T-helper 17 cell (primary cell): ENCODE results near the gene NAMPT. TPM values are rescaled to one million over a fixed set of nuclear protein-coding genes. Genes with fewer than 3 reads are reported as not detected.
"Not testable (repeated sequence)": the region's sequence is repeated elsewhere in the genome, so short reads cannot be mapped to it uniquely, and the experiment has no call there.

Experiments
- ATAC-seq: fragments of 150-1000 bp; cut with Tn5 transposase; 2 replicates; pipeline ENCODE4 v1.10.0; 2021; ENCODE audit warnings: mild to moderate bottlenecking, moderate library complexity
- DNase-seq, 3 donors: peaks; one replicate each; pipeline versions ENCODE4 v3.0.0 to v3.0.0-alpha.2; 2020 to 2021
- H3K9me3 ChIP-seq: one replicate; pipeline ENCODE4 v1.7.0; 2013; ENCODE audit warnings: low read length, mild to moderate bottlenecking; ENCODE audit not compliant: control insufficient read depth, poor library complexity, severe bottlenecking
- H3K27ac Mint-ChIP-seq: one replicate; pipeline ENCODE4 v1.8.0; 2022; ENCODE audit warnings: mild to moderate bottlenecking, moderate library complexity, mixed read lengths
- H3K27me3 Mint-ChIP-seq: one replicate; pipeline ENCODE4 v1.8.0; 2022; ENCODE audit warnings: mixed read lengths
- H3K36me3 Mint-ChIP-seq: one replicate; pipeline ENCODE4 v1.8.0; 2022; ENCODE audit warnings: low read depth, mixed read lengths
- H3K4me1 Mint-ChIP-seq: one replicate; pipeline ENCODE4 v1.8.0; 2022; ENCODE audit warnings: mild to moderate bottlenecking, mixed read lengths
- H3K4me3 Mint-ChIP-seq: one replicate; pipeline ENCODE4 v1.8.0; 2022; ENCODE audit warnings: mild to moderate bottlenecking, moderate library complexity, mixed read lengths
- total RNA-seq, 4 donors: library from RNA in 2 of 4; stranded (reverse) in 2 of 4; gene quantifications; one replicate each; pipeline ENCODE4 v1.2.3 and lab custom pipeline; 2022 to 2026

NAMPT gene
- total RNA-seq, 2 donors from 2014 or later, result 278 to 292 TPM

GRCh38 chr7:106314875-106315274 is 30.1 kb upstream of the NAMPT start:
- Mint-ChIP-seq H3K27ac (no peak overlapping the region), H3K27me3 (peaks cover 32% of the 10 kb centered on the region), H3K4me1 (peaks cover 3% of the 10 kb centered on the region), H3K36me3 (no peaks in the 10 kb centered on the region), H3K4me3 (no peak overlapping the region)
- no peaks in the 10 kb centered on the region for H3K9me3 ChIP-seq
- no peak for ATAC-seq
- DNase-seq, result no peak

GRCh38 chr7:106313966-106314365 is 29.2 kb upstream of the NAMPT start:
- Mint-ChIP-seq H3K4me3 (no peak overlapping the region), H3K4me1 (peaks cover 3% of the 10 kb centered on the region), H3K36me3 (no peaks in the 10 kb centered on the region), H3K27ac (no peak overlapping the region), H3K27me3 (peaks cover 29% of the 10 kb centered on the region)
- no peak for ATAC-seq
- DNase-seq, result no peak
- no peaks in the 10 kb centered on the region for H3K9me3 ChIP-seq

GRCh38 chr7:106313456-106313901 is 28.7 kb upstream of the NAMPT start:
- H3K9me3 ChIP-seq, result no peaks in the 10 kb centered on the region
- no peak overlapping the region for H3K4me3 Mint-ChIP-seq
- no peak overlapping the region for H3K27ac Mint-ChIP-seq
- DNase-seq, result no peak
- H3K36me3 Mint-ChIP-seq, result no peaks in the 10 kb centered on the region
- peaks cover 3% of the 10 kb centered on the region for H3K4me1 Mint-ChIP-seq
- peaks cover 24% of the 10 kb centered on the region for H3K27me3 Mint-ChIP-seq
- ATAC-seq, result no peak

GRCh38 chr7:106312906-106313305 is 28.1 kb upstream of the NAMPT start:
- ATAC-seq (no peak), DNase-seq (no peak)
- Mint-ChIP-seq H3K27ac (no peak overlapping the region), H3K4me3 (no peak overlapping the region), H3K4me1 (peaks cover 3% of the 10 kb centered on the region), H3K36me3 (no peaks in the 10 kb centered on the region), H3K27me3 (peaks cover 18% of the 10 kb centered on the region)
- H3K9me3 ChIP-seq, result no peaks in the 10 kb centered on the region

- Mint-ChIP-seq H3K4me1 (peaks cover 3% of the 10 kb centered on the region), H3K27ac (no peak overlapping the region), H3K4me3 (no peak overlapping the region), H3K36me3 (no peaks in the 10 kb centered on the region), H3K27me3 (peaks cover 14% of the 10 kb centered on the region)
- H3K9me3 ChIP-seq, result no peaks in the 10 kb centered on the region
- DNase-seq, result no peak
- no peak for ATAC-seq
Observed at GRCh38 chr7:106312099-106312871, 27.5 kb upstream of the NAMPT start.

- Mint-ChIP-seq H3K36me3 (peaks cover 2% of the 10 kb centered on the region), H3K27me3 (peaks cover 7% of the 10 kb centered on the region), H3K4me1 (peaks cover 3% of the 10 kb centered on the region), H3K4me3 (no peak overlapping the region), H3K27ac (no peak overlapping the region)
- no peak for ATAC-seq
- no peak for DNase-seq
- H3K9me3 ChIP-seq, result no peaks in the 10 kb centered on the region
Observed at GRCh38 chr7:106309362-106309761, 24.6 kb upstream of the NAMPT start.

GRCh38 chr7:106306256-106306655 is 21.5 kb upstream of the NAMPT start:
- Mint-ChIP-seq H3K27me3 (peaks cover 5% of the 10 kb centered on the region), H3K4me1 (no peaks in the 10 kb centered on the region), H3K27ac (no peak overlapping the region), H3K4me3 (no peak overlapping the region), H3K36me3 (peaks cover 2% of the 10 kb centered on the region)
- DNase-seq (no peak), ATAC-seq (no peak)
- H3K9me3 ChIP-seq, result no peaks in the 10 kb centered on the region

- no peak for DNase-seq
- no peak overlapping the region for H3K27ac Mint-ChIP-seq
- H3K4me3 Mint-ChIP-seq, result no peak overlapping the region
- peaks cover 2% of the 10 kb centered on the region for H3K36me3 Mint-ChIP-seq
- no peak for ATAC-seq
- H3K27me3 Mint-ChIP-seq, result peaks cover 5% of the 10 kb centered on the region
- H3K9me3 ChIP-seq, result no peaks in the 10 kb centered on the region
- H3K4me1 Mint-ChIP-seq, result no peaks in the 10 kb centered on the region
Observed at GRCh38 chr7:106305732-106306131, 20.9 kb upstream of the NAMPT start.

GRCh38 chr7:106304568-106304967 is 19.8 kb upstream of the NAMPT start:
- DNase-seq (no peak), ATAC-seq (no peak)
- Mint-ChIP-seq H3K4me3 (no peak overlapping the region), H3K27ac (no peak overlapping the region), H3K36me3 (peaks cover 2% of the 10 kb centered on the region), H3K4me1 (no peaks in the 10 kb centered on the region), H3K27me3 (peaks cover 5% of the 10 kb centered on the region)
- no peaks in the 10 kb centered on the region for H3K9me3 ChIP-seq

- not testable (repeated sequence) for H3K36me3 Mint-ChIP-seq, H3K9me3 ChIP-seq, H3K4me1 Mint-ChIP-seq, H3K27ac Mint-ChIP-seq, DNase-seq, ATAC-seq, H3K4me3 Mint-ChIP-seq, H3K27me3 Mint-ChIP-seq
Observed at GRCh38 chr7:106298631-106299030, 13.8 kb upstream of the NAMPT start.

- not testable (repeated sequence) for ATAC-seq, H3K27me3 Mint-ChIP-seq, H3K4me1 Mint-ChIP-seq, DNase-seq, H3K27ac Mint-ChIP-seq, H3K9me3 ChIP-seq, H3K36me3 Mint-ChIP-seq, H3K4me3 Mint-ChIP-seq
Observed at GRCh38 chr7:106298155-106298554, 13.4 kb upstream of the NAMPT start.

- H3K4me3 Mint-ChIP-seq, result no peak overlapping the region
- H3K27ac Mint-ChIP-seq, result no peak overlapping the region
- H3K36me3 Mint-ChIP-seq, result peaks cover 3% of the 10 kb centered on the region
Observed at GRCh38 chr7:106294334-106294733, 9.6 kb upstream of the NAMPT start.

GRCh38 chr7:106291247-106291646 is 6.5 kb upstream of the NAMPT start:
- no peak overlapping the region for H3K4me3 Mint-ChIP-seq
- no peaks in the 10 kb centered on the region for H3K9me3 ChIP-seq
- DNase-seq, result no peak
- H3K36me3 Mint-ChIP-seq, result peaks cover 1% of the 10 kb centered on the region
- peaks cover 18% of the 10 kb centered on the region for H3K27me3 Mint-ChIP-seq
- ATAC-seq, result no peak
- no peak overlapping the region for H3K27ac Mint-ChIP-seq
- peaks cover under 1% of the 10 kb centered on the region for H3K4me1 Mint-ChIP-seq

More at GRCh38 chr7:106294334-106294733, 9.6 kb upstream of the NAMPT start:
- no peaks in the 10 kb centered on the region for H3K4me1 Mint-ChIP-seq
- DNase-seq, result no peak
- H3K9me3 ChIP-seq, result no peaks in the 10 kb centered on the region
- H3K27me3 Mint-ChIP-seq, result peaks cover 18% of the 10 kb centered on the region
- no peak for ATAC-seq

- DNase-seq (no peak), ATAC-seq (no peak)
- H3K4me3 Mint-ChIP-seq, result peak overlapping the region; percentile 62
- H3K4me1 Mint-ChIP-seq, result peaks cover 10% of the 10 kb centered on the region
- H3K27ac Mint-ChIP-seq, result no peak overlapping the region
- peaks cover 18% of the 10 kb centered on the region for H3K27me3 Mint-ChIP-seq
- no peaks in the 10 kb centered on the region for H3K9me3 ChIP-seq
- H3K36me3 Mint-ChIP-seq, result no peaks in the 10 kb centered on the region
Observed at GRCh38 chr7:106290319-106290718, 5.5 kb upstream of the NAMPT start.
